Stimulated activated CD4-positive, alpha-beta T cell treated with anti-CD3 and anti-CD28 coated beads, Interleukin-4, amount 100 ng/mL, for 1 hour (primary cell): ENCODE results near the gene VEGFB.

ENCODE experiments used
- DNase-seq: peaks from one replicate; pipeline ENCODE4 v3.0.0-alpha.2; 2020

VEGFB gene

DNA sequence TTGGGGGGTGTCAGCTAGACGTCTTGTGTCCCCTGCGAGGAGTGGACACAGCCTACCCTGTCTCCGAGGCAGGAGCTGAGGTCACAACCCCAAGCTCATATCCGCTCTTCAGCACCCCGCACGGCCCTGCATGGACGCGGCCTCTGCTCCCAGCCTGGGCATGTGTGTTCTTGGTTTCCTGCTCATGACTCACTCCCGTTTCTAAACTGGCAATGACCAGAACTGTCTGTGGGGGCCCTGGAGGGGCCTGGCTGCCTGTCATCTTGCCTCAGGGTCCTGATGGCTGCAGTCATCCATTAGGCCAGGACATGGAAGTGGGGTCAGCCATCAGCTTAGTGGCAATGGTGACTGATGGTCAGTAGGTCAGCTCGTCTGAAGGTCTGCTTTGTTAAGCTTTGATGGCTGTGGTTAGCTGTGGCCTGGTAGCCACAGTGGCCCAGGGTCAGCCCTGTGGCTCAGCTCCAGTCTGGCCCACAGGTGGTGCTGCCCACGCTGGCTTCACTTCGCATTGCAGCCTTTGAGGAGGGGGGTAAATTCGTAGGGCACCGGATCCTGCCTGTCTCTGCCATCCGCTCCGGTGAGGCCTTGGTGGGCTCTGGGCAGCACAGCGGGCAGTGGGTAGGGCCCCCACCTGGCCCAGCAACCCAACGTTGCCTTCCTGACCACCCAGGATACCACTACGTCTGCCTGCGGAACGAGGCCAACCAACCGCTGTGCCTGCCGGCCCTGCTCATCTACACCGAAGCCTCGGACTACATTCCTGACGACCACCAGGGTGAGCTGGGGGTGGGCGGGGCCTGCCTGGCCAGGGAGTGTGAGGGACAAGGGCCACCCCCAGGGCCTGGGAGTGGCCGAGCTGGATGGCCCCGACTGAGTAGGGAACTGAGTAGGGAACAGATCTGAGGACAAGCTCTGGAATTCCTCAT lies 28.9 kb downstream of the VEGFB start:
- DNase-seq, result no peak

- no peak for DNase-seq
Observed at GRCh38 chr11:64263947-64264317, 29.5 kb downstream of the VEGFB start.

- no peak for DNase-seq
Observed at GRCh38 chr11:64264371-64264852, 30.0 kb downstream of the VEGFB start.

DNA sequence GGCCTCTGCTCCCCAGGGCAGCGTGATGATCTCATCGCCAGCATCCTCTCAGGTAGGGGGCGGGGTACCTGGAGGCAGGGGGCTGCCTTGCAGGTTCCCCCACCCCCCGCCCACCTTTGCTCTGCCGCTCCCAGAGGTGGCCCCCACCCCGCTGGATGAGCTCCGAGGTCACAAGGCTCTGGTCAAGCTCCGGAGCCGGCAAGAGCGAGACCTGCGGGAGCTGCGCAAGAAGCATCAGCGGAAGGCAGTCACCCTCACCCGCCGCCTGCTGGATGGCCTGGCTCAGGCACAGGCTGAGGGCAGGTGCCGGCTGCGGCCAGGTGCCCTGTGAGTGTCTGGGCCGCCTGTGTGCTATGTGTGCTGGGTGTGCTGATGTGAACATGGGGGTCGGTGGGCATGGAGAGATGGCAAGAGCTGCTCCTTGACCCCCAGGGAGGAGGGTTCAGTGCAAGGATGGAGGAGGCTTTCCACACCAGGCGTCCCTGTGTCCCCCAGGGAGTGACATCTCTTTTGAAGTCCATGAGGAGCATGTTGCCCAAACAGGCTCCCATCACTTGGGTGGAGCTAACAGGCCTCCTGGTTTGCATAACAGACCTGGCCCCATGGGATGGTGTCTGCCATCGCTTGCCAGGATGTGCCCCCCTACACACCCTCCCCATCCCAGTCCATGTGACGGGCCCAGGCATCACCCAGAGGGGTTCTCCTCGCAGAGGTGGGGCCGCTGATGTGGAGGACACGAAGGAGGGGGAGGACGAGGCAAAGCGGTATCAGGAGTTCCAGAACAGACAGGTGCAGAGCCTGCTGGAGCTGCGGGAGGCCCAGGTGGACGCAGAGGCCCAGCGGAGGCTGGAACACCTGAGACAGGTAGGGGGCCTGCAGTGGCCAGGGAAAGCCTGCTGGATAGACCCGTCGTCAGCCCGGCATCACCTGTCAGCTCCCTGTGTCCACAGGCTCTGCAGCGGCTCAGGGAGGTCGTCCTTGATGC lies 31.1 kb downstream of the VEGFB start:
- DNase-seq, result no peak

- DNase-seq, result no peak
Observed at GRCh38 chr11:64266339-64266738, 32.0 kb downstream of the VEGFB start.

DNA sequence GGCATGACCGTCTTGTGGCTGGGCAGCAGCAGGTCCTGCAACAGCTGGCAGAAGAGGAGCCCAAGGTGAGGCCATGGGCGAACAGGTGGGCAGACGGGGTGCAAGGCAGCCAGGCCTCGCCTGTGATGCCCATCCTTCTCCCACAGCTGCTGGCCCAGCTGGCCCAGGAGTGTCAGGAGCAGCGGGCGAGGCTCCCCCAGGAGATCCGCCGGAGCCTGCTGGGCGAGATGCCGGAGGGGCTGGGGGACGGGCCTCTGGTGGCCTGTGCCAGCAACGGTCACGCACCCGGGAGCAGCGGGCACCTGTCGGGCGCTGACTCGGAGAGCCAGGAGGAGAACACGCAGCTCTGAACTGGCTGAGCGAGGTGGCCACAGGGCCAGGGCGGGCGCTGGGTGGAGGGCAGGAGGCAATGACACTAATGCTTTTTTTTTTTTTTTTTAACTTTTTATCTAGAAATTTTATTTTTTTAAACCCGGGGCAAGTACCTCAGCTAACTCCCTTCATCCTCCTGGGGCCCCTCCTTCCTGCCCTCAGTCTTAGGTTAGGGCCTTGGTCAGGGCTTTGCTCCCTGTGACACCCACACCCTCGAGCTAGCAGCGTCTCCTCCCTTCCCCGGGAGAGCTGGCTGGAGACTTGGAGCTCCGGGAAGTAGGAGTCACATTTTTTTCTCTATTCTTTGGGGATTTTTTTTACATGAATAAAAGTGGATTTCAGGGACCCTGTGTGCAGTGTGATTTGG lies 33.0 kb downstream of the VEGFB start:
- DNase-seq, result no peak

GRCh38 chr11:64268025-64268892 lies 33.9 kb downstream of the VEGFB start:
- no peak for DNase-seq

GRCh38 chr11:64268893-64269539 lies 34.6 kb downstream of the VEGFB start:
- DNase-seq, result peak; percentile 56

- peak; percentile 98 for DNase-seq
Observed at GRCh38 chr11:64269540-64270220, 35.3 kb downstream of the VEGFB start.

DNA sequence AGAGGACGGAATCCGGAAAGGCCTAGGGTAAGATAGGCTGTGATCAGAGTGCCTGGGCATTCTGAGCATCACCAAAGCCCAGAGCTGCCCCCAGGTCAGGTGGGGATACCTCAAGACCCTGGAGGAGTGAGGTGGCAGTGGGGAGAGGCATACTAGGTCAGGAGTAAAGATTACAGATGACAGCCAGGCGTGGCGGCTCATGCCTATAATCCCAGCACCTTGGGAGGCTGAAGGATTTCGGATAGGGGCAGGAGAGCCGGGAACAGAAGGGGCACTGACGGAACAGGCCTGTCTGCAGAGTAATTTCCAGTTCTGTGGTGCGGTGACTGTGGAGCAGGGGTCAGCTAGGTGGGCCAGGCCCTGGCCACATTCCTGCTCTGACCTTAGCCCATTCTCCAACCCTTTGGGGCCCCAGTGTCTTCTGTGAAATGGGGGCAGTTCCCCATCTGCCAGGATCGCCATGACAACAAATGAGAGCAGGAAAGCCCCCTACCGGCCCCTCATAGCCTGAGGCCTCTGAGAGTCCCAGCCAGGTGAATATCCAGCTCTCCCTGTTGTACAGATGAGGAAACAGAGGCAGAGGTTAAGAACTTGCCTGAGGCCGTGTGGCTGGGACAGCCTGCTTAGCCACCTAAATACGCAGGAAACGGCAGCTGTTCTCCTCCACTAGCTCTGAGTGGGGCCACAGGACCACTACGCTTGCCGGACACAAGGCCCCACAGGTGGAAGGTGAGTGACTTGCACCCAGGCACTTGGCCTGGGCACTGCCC lies 40.8 kb downstream of the VEGFB start:
- DNase-seq, result no peak

GRCh38 chr11:64275841-64276240 lies 41.5 kb downstream of the VEGFB start:
- no peak for DNase-seq

DNA sequence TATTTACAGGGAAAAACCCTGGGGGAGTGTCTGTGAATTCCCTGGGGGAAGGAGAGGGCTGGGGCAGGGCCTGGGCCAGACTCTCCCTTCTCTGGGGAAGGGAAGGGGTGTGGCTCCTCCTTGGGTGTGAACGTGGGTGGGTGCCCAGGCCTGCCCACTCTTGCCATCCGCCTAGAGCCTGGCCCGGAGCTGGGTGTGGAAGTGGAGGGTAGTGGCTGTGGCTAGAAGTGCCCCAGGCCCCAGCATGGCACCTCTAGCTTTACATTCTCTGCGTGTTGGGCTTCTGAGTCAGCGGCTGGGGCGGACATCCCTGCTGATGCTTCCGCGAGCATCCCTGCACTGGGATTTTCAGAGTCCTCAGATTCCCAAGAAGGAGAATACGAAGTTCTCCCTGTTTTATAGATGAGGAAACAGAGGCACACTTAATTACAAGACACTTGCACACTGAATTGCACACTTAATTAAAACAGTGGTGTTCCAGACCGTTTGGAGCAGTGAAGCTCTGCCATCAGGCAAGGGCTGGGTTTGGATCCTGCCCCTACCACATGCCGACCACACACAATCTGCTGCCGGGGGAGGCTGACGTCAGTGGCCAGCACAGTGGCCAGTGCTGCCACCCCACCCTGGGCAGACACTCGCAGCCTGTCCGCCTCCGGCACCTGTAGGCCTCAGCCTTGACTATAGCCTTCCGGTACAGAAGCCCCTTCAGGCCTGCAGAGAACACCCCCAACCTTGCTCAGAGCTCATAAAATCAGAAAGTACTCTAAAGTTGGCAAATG lies 42.5 kb downstream of the VEGFB start:
- DNase-seq, result no peak

- no peak for DNase-seq
Observed at GRCh38 chr11:64278576-64279190, 44.3 kb downstream of the VEGFB start.

DNA sequence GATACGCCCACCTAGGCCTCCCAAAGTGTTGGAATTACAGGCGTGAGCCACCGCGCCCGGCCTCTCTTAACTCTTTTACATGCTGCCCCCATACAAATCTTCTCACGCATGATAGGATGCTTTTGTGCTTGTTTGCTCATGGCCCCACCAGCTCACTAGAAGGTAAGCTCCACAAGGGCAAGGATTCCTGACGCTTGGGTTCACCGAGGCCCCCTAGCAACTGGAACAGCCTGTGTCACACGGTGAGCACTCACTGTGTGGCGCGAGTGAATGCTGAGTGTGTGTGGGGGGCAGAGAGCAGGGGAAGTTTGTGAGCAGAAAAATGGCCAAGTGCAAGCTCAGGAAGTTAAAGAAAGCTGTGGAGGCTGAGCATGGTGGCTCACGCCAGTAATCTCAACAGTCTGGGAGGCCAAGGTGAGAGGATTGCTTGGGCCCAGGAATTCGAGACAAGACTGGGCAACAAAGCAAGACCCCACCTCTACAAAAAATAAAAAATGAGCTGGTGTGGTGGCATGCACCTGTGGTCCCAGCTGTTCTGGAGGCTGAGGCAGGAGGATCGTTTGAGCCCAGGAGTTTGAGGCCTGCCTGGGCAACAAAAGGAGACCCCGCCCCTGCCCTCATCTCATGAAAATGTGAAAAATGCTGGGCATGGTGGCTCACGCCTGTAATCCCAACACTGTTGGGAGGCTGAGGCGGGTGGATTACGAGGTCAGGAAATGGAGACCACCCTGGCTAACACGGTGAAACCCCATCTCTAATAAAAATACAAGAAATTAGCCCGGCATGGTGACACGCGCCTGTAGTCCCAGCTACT lies 47.8 kb downstream of the VEGFB start:
- DNase-seq, result no peak

- no peak for DNase-seq
Observed at GRCh38 chr11:64283092-64283491, 48.7 kb downstream of the VEGFB start.

GRCh38 chr11:64284048-64284961 lies 49.9 kb downstream of the VEGFB start, which contains the start of gene BAD:
BAD (minus strand) TSS chr11:64284665; CDS start chr11:64284368, 297 bp downstream.
- peak; percentile 90 for DNase-seq
